Epidermal melanocyte (primary cell): ENCODE data around the gene EPGN.
"Not testable (repeated sequence)": the region's sequence is repeated elsewhere in the genome, so short reads cannot be mapped to it uniquely, and the experiment has no call there.

ENCODE experiments used
- DNase-seq: peaks from one replicate; pipeline ENCODE4 v3.0.0; 2011; ENCODE audit warnings: low spot score; ENCODE audit not compliant: insufficient read length

Gene EPGN

GRCh38 chr4:74338792-74339333, 30.6 kb downstream of the EPGN start:
- DNase-seq: no peak

- no peak for DNase-seq
These were observed 31.2 kb downstream of the EPGN start for GRCh38 chr4:74339501-74339900.

- DNase-seq: not testable (repeated sequence)
These were observed 32.2 kb downstream of the EPGN start for GRCh38 chr4:74340421-74340820.

DNA sequence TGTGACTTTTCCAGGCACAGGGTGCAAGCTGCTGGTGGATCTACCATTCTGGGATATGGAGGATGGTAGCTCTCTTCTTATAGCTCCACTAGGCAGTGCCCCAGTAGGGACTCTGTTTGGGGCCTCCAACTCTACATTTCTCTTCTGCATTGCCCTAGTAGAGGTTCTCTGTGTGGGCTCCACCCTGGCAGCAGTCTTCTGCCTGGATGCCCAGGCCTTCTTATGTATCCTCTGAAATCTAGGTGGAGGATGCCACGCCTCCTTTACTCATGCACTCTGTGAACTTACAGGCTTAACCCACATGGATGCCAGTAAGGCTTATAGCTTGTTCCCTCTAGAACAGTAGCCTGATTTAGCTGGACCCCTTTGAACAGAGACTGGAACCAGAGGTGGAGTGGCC, 35.8 kb downstream of the EPGN start:
- DNase-seq: no peak

DNA sequence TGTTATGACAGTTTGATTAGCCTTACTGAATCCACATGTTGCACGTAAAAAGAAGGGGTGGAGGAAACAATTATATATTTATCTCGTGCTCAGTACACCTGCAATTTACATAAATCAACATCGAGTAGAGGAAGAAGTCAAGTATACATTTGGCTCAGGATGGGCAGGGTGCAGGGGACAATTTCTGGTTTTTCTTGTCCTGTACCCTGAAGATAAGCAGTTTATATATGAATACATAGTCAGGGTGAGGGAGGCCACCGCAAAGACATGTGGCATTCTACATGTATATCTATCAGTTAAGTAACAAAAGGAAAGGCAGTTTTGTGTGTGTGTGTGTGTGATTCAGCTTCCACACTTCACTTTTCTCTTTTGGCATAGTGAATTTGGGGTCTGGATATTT, 45.6 kb downstream of the EPGN start:
- DNase-seq: no peak

- no peak for DNase-seq
These were observed 49.7 kb downstream of the EPGN start for GRCh38 chr4:74357965-74358364.

- DNase-seq: no peak
These were observed 53.4 kb downstream of the EPGN start for GRCh38 chr4:74361671-74362070.

- no peak for DNase-seq
These were observed 54.1 kb downstream of the EPGN start for GRCh38 chr4:74362347-74362746.

GRCh38 chr4:74364256-74364651, 56.0 kb downstream of the EPGN start:
- no peak for DNase-seq

GRCh38 chr4:74364652-74365491, 56.6 kb downstream of the EPGN start, which contains the start of gene EREG:
Gene EREG, plus strand, starts transcription at chr4:74365145. Its CDS starts 164 bp downstream, at chr4:74365309.
- DNase-seq: no peak

DNA sequence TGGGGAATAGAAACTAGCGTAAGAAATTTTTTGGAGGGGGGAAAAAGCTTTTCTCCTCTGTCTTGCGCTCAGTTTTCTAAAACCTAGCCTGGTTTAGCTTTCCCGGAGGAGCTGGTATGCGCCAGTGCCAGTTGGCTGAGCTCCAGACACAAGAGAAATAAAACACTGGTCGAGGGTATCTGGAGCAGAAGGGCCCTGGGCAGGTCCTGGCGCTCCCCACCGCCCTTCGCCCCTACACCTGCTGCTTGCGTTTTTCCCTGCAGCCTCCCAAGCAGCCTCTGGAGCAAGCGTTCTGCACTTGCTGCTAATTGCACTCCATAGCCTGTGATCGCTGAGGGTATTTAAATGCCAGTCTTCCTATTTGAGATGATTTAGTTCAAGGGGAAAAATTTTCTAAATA, 57.5 kb downstream of the EPGN start:
- DNase-seq: no peak
